Right lobe of liver (tissue), 6 donors: ENCODE measurements around the gene IFI44L. TPM values are rescaled to one million over a fixed set of nuclear protein-coding genes. Genes with fewer than 3 reads are reported as not detected.

Experiments used
- ATAC-seq, 4 donors: fragments of 200-7000 bp; cut with Tn5 transposase; one replicate each; pipeline ENCODE4 v1.9.1; 2020; ENCODE audit warnings: mild to moderate bottlenecking in 4 of 4, moderate library complexity in 4 of 4
- DNase-seq, 3 donors: peaks; one replicate each; pipeline ENCODE4 v3.0.0-alpha.2; 2020
- H3K27ac ChIP-seq, 3 donors: fragments of 200-600 bp; one replicate each; pipeline ENCODE4 v1.8.0; 2022
- H3K27me3 ChIP-seq, 2 donors: fragments of 200-600 bp; one replicate each; pipeline ENCODE4 v1.8.0; 2022
- H3K36me3 ChIP-seq, 4 donors: fragments of 200-600 bp; sonication (generic) in 1 of 4; one replicate each; pipeline versions ENCODE4 v1.5.1 to v1.8.0; 2017 to 2022; ENCODE audit warnings: control low read depth in 1 of 4
- H3K4me1 ChIP-seq, 4 donors: fragments of 200-600 bp; sonication (generic) in 1 of 4; one replicate each; pipeline versions ENCODE4 v1.5.1 to v1.8.0; 2017 to 2022; ENCODE audit warnings: control low read depth in 1 of 4
- H3K4me3 ChIP-seq, 3 donors: fragments of 200-600 bp; one replicate each; pipeline ENCODE4 v1.8.0; 2022
- H3K9me3 ChIP-seq, 4 donors: fragments of 200-600 bp; sonication (generic) in 1 of 4; one replicate each; pipeline versions ENCODE4 v1.5.1 to v1.8.0; 2017 to 2022; ENCODE audit warnings: control low read depth in 1 of 4
- CTCF ChIP-seq, 4 donors: fragments of 200-600 bp in 3 of 4; fragments of 450-650 bp in 1 of 4; IDR thresholded peaks; one replicate each; pipeline versions ENCODE4 v1.5.1 to v1.8.0; 2016 to 2022; ENCODE audit warnings: antibody characterized with exemption in 4 of 4, mild to moderate bottlenecking in 2 of 4
- POLR2A ChIP-seq: fragments of 450-650 bp; IDR thresholded peaks from one replicate; pipeline ENCODE4 v1.6.1; 2017; ENCODE audit warnings: antibody characterized with exemption, mild to moderate bottlenecking
- WGBS: methylation state at CpG from one replicate; pipeline ENCODE4 v1.1.6; 2018; ENCODE audit warnings: low coverage, low lambda C conversion rate; ENCODE audit not compliant: insufficient coverage; ENCODE audit errors: missing lambda C conversion rate; 5-methylcytosine and 5-hydroxymethylcytosine counted together
- intact Hi-C, 2 donors: fragments of 100-400 bp; cut with DNase I; formaldehyde crosslinking; loops; one replicate each; pipeline versions ENCODE4 v1.11.2 to v1.14.1; 2022
- total RNA-seq, 6 experiments: library from RNA; depleted of rRNA in 2 of 6; stranded (reverse); fragments of >200 nt in 2 of 6; fragmentation: NEBNext Ultra II Directional in 3 of 6; extraction: Animal tissue kit (Norgen Biotek cat#: 25700) in 3 of 6; gene quantifications; one replicate each; pipeline versions ENCODE4 v1.1.0 to v1.2.4, GENCODE V29; 2016 to 2023
- donor health status: DM: no; HTN: yes; CAD: no.
- donor health status: DM: no; HTN: no; CAD: no.
- donor health status: DM: no; HTN: no; CAD: no.
- donor health status: DM: no; HTN: yes; CAD: no.
- donor health status: DM: no; HTN: yes; CAD: no.

IFI44L gene
- total RNA-seq, 6 experiments from 2014 or later = 0.49 to 3.1 (median 1.7) TPM

GRCh38 chr1:78617615-78618026 is 2.6 kb upstream of the IFI44L start:
- peak; percentile 97 to 98 (median 98) for ATAC-seq
- H3K4me3 ChIP-seq = no peak overlapping the region
- H3K4me1 ChIP-seq = no peaks in the 10 kb centered on the region
- 20% methylated on average over 4 of the region's 7 CpGs for WGBS
- DNase-seq = peak; percentile 36 to 74 (median 67)
- no peaks in the 10 kb centered on the region for H3K27me3 ChIP-seq
- no peaks in the 10 kb centered on the region for H3K9me3 ChIP-seq
- intact Hi-C loops = loop anchor here in 1 of 2 donors (5.0 kb wide), 1 partner anchor 60 kb away; no protein-coding TSS in a partner anchor
- peak; percentile 87 to 94 (median 89) for TF ChIP-seq CTCF (IDR thresholded peaks at IDR 0.05)
- TF ChIP-seq POLR2A = no peak
- H3K27ac ChIP-seq = no peak overlapping the region
- no peaks in the 10 kb centered on the region for H3K36me3 ChIP-seq

GRCh38 chr1:78619032-78619431 is 1.2 kb upstream of the IFI44L start:
- TF ChIP-seq POLR2A (no peak), CTCF (IDR thresholded peaks at IDR 0.05) (no peak)
- Histone ChIP-seq H3K9me3 (no peaks in the 10 kb centered on the region), H3K27me3 (no peaks in the 10 kb centered on the region), H3K4me3 (no peak overlapping the region), H3K4me1 (no peaks in the 10 kb centered on the region), H3K36me3 (no peaks in the 10 kb centered on the region), H3K27ac (peak overlapping the region in 1 of 3 donors; percentile 30)
- intact Hi-C loops = loop anchor here in 1 of 2 donors (5.0 kb wide), 1 partner anchor 58 kb away; no protein-coding TSS in a partner anchor
- no peak for ATAC-seq
- WGBS = 55% methylated on average over 3 of the region's 3 CpGs
- no peak for DNase-seq

- H3K27me3 ChIP-seq = no peaks in the 10 kb centered on the region
- WGBS = 42% methylated on average over 4 of the region's 4 CpGs
- DNase-seq = no peak
- no peaks in the 10 kb centered on the region for H3K9me3 ChIP-seq
- no peak for TF ChIP-seq POLR2A
- TF ChIP-seq CTCF (IDR thresholded peaks at IDR 0.05) = no peak
- no peaks in the 10 kb centered on the region for H3K36me3 ChIP-seq
- no peak overlapping the region for H3K4me3 ChIP-seq
- no peaks in the 10 kb centered on the region for H3K4me1 ChIP-seq
- intact Hi-C loops = loop anchor here in 1 of 2 donors (5.0 kb wide), 1 partner anchor 58 kb away; no protein-coding TSS in a partner anchor
- H3K27ac ChIP-seq = peak overlapping the region in 2 of 3 donors; percentile 30 to 41
- peak in 2 of 4 donors; percentile 17 to 31 for ATAC-seq
Observed at GRCh38 chr1:78619446-78619802, 824 bp upstream of the IFI44L start.

GRCh38 chr1:78620666-78621065 is 418 bp downstream of the IFI44L start:
- Histone ChIP-seq H3K36me3 (no peaks in the 10 kb centered on the region), H3K27me3 (no peaks in the 10 kb centered on the region), H3K9me3 (no peaks in the 10 kb centered on the region), H3K4me1 (no peaks in the 10 kb centered on the region), H3K4me3 (peak overlapping the region in 2 of 3 donors; percentile 25 to 28), H3K27ac (peak overlapping the region; percentile 14 to 41 (median 30))
- WGBS = 42% methylated on average over 1 of the region's 1 CpG
- no peak for DNase-seq
- ATAC-seq = no peak
- intact Hi-C loops = loop anchor here in 1 of 2 donors (5.0 kb wide), 1 partner anchor 52 kb away; no protein-coding TSS in a partner anchor
- TF ChIP-seq CTCF (IDR thresholded peaks at IDR 0.05) (no peak), POLR2A (no peak)
